Activated CD4-positive, alpha-beta T cell treated with anti-CD3 and anti-CD28 coated beads, Interleukin-2, amount 10 ng/mL, durations not matched to agents 7 days and 5 days (primary cell): ENCODE data around the gene EIF4G3. TPM values are rescaled to one million over a fixed set of nuclear protein-coding genes. Genes with fewer than 3 reads are reported as not detected.
"Not testable (repeated sequence)": the region's sequence is repeated elsewhere in the genome, so short reads cannot be mapped to it uniquely, and the experiment has no call there.

Experiments used
- CTCF ChIA-PET: fragments of 350-600 bp; sonication (Branson Sonifier 250); formaldehyde crosslinking; loops from one replicate; lab custom pipeline; 2021; ENCODE audit warnings: antibody characterized with exemption; lab: Charles Lee
- POLR2A ChIA-PET: fragments of 350-600 bp; sonication (Branson Sonifier 250); formaldehyde crosslinking; loops from one replicate; lab custom pipeline; 2021; ENCODE audit warnings: antibody characterized with exemption; lab: Charles Lee
- DNase-seq: peaks from one replicate; pipeline ENCODE4 v3.0.0-alpha.2; 2020
- H3K27ac Mint-ChIP-seq: one replicate; pipeline ENCODE4 v1.8.0; 2021; ENCODE audit warnings: mild to moderate bottlenecking, moderate library complexity, mixed read lengths
- H3K27me3 Mint-ChIP-seq: one replicate; pipeline ENCODE4 v1.8.0; 2021; ENCODE audit warnings: mixed read lengths
- H3K36me3 Mint-ChIP-seq: one replicate; pipeline ENCODE4 v1.8.0; 2021; ENCODE audit warnings: low read depth, mixed read lengths
- H3K4me1 Mint-ChIP-seq: one replicate; pipeline ENCODE4 v1.8.0; 2021; ENCODE audit warnings: mixed read lengths
- H3K4me3 Mint-ChIP-seq: one replicate; pipeline ENCODE4 v1.8.0; 2021; ENCODE audit warnings: mild to moderate bottlenecking, moderate library complexity, mixed read lengths
- H3K9me3 Mint-ChIP-seq: one replicate; pipeline ENCODE4 v1.8.0; 2021; ENCODE audit warnings: mixed read lengths
- total RNA-seq, 2 experiments: library from RNA; stranded (reverse); gene quantifications; one replicate each; pipeline ENCODE4 v1.2.3, GENCODE V29; 2021

The EIF4G3 gene
- total RNA-seq, 2 experiments from 2014 or later: 23.8 to 31.5 TPM

GRCh38 chr1:21136344-21136743, 40.4 kb downstream of the EIF4G3 start:
- H3K4me3 Mint-ChIP-seq, H3K4me1 Mint-ChIP-seq, H3K36me3 Mint-ChIP-seq, H3K27ac Mint-ChIP-seq, H3K27me3 Mint-ChIP-seq, DNase-seq, H3K9me3 Mint-ChIP-seq, POLR2A ChIA-PET: not testable (repeated sequence)
- CTCF ChIA-PET: interaction anchor here (0.6 kb wide), 4 partner anchors 56 to 754 kb away, joined by 3 to 4 read pairs (median 4); no protein-coding TSS in a partner anchor

GRCh38 chr1:21131200-21131599, 45.5 kb downstream of the EIF4G3 start:
- Mint-ChIP-seq H3K4me1 (no peaks in the 10 kb centered on the region), H3K4me3 (no peak overlapping the region), H3K36me3 (peaks cover 6% of the 10 kb centered on the region), H3K27ac (no peak overlapping the region), H3K27me3 (no peaks in the 10 kb centered on the region), H3K9me3 (no peaks in the 10 kb centered on the region)
- ChIA-PET CTCF (no interaction called here), POLR2A (no interaction called here)
- DNase-seq: no peak

- ChIA-PET CTCF (no interaction called here), POLR2A (no interaction called here)
- no peaks in the 10 kb centered on the region for H3K27me3 Mint-ChIP-seq
- no peak overlapping the region for H3K27ac Mint-ChIP-seq
- H3K4me1 Mint-ChIP-seq: no peaks in the 10 kb centered on the region
- H3K36me3 Mint-ChIP-seq: peaks cover 6% of the 10 kb centered on the region
- DNase-seq: no peak
- H3K9me3 Mint-ChIP-seq: no peaks in the 10 kb centered on the region
- no peak overlapping the region for H3K4me3 Mint-ChIP-seq
These were observed 47.3 kb downstream of the EIF4G3 start for GRCh38 chr1:21129407-21129806.

- no peak for DNase-seq
- ChIA-PET CTCF (interaction anchor here (0.6 to 0.7 kb wide), 2 partner anchors 295 to 451 kb away, joined by 3 to 4 read pairs; no protein-coding TSS in a partner anchor), POLR2A (no interaction called here)
- no peaks in the 10 kb centered on the region for H3K27me3 Mint-ChIP-seq
- H3K9me3 Mint-ChIP-seq: no peaks in the 10 kb centered on the region
- H3K4me1 Mint-ChIP-seq: peaks cover 2% of the 10 kb centered on the region
- no peak overlapping the region for H3K4me3 Mint-ChIP-seq
- no peak overlapping the region for H3K27ac Mint-ChIP-seq
- peaks cover 5% of the 10 kb centered on the region for H3K36me3 Mint-ChIP-seq
These were observed 50.4 kb downstream of the EIF4G3 start for GRCh38 chr1:21126324-21126723.

- Mint-ChIP-seq H3K27ac (no peak overlapping the region), H3K4me3 (no peak overlapping the region), H3K27me3 (no peaks in the 10 kb centered on the region), H3K36me3 (peaks cover 4% of the 10 kb centered on the region), H3K9me3 (no peaks in the 10 kb centered on the region), H3K4me1 (peaks cover 2% of the 10 kb centered on the region)
- DNase-seq: no peak
- POLR2A ChIA-PET: no interaction called here
- CTCF ChIA-PET: no interaction called here
These were observed 51.9 kb downstream of the EIF4G3 start for GRCh38 chr1:21124846-21125245.

- CTCF ChIA-PET: interaction anchor here (0.6 kb wide), 1 partner anchor 327 kb away, joined by 3 read pairs; no protein-coding TSS in a partner anchor
These were observed 53.3 kb downstream of the EIF4G3 start for GRCh38 chr1:21123287-21123948.

GRCh38 chr1:21121764-21122471, 54.8 kb downstream of the EIF4G3 start:
- CTCF ChIA-PET: no interaction called here
- POLR2A ChIA-PET: no interaction called here
- peaks cover 6% of the 10 kb centered on the region for H3K36me3 Mint-ChIP-seq

More at GRCh38 chr1:21123287-21123948, 53.3 kb downstream of the EIF4G3 start:
- Mint-ChIP-seq H3K27me3 (no peaks in the 10 kb centered on the region), H3K27ac (no peak overlapping the region), H3K36me3 (peaks cover 6% of the 10 kb centered on the region), H3K4me3 (no peak overlapping the region), H3K4me1 (peaks cover 2% of the 10 kb centered on the region), H3K9me3 (no peaks in the 10 kb centered on the region)
- POLR2A ChIA-PET: no interaction called here
- no peak for DNase-seq

GRCh38 chr1:21118167-21118566, 58.5 kb downstream of the EIF4G3 start:
- no peak overlapping the region for H3K4me3 Mint-ChIP-seq
- H3K9me3 Mint-ChIP-seq: no peaks in the 10 kb centered on the region
- peaks cover 6% of the 10 kb centered on the region for H3K36me3 Mint-ChIP-seq
- ChIA-PET POLR2A (interaction anchor here (0.6 kb wide), 1 partner anchor 92 kb away, joined by 3 read pairs; no protein-coding TSS in a partner anchor), CTCF (interaction anchor here (0.6 to 1.7 kb wide), 2 partner anchors 9 to 421 kb away, joined by 3 read pairs; no protein-coding TSS in a partner anchor)
- no peak for DNase-seq
- no peaks in the 10 kb centered on the region for H3K27me3 Mint-ChIP-seq
- H3K4me1 Mint-ChIP-seq: no peaks in the 10 kb centered on the region
- no peak overlapping the region for H3K27ac Mint-ChIP-seq

More at GRCh38 chr1:21121764-21122471, 54.8 kb downstream of the EIF4G3 start:
- Mint-ChIP-seq H3K27me3 (no peaks in the 10 kb centered on the region), H3K4me3 (no peak overlapping the region), H3K9me3 (no peaks in the 10 kb centered on the region), H3K4me1 (peaks cover 2% of the 10 kb centered on the region), H3K27ac (no peak overlapping the region)
- no peak for DNase-seq

GRCh38 chr1:21117597-21118001, 59.1 kb downstream of the EIF4G3 start:
- peaks cover 6% of the 10 kb centered on the region for H3K36me3 Mint-ChIP-seq
- H3K27me3 Mint-ChIP-seq: no peaks in the 10 kb centered on the region
- no peak overlapping the region for H3K4me3 Mint-ChIP-seq
- H3K4me1 Mint-ChIP-seq: no peaks in the 10 kb centered on the region
- no peak for DNase-seq
- CTCF ChIA-PET: interaction anchor here (0.6 to 1.7 kb wide), 2 partner anchors 8 to 421 kb away, joined by 3 read pairs; no protein-coding TSS in a partner anchor
- H3K27ac Mint-ChIP-seq: no peak overlapping the region
- no peaks in the 10 kb centered on the region for H3K9me3 Mint-ChIP-seq
- POLR2A ChIA-PET: no interaction called here

GRCh38 chr1:21117159-21117558, 59.5 kb downstream of the EIF4G3 start:
- DNase-seq: no peak
- no peaks in the 10 kb centered on the region for H3K4me1 Mint-ChIP-seq
- H3K9me3 Mint-ChIP-seq: no peaks in the 10 kb centered on the region
- CTCF ChIA-PET: no interaction called here
- POLR2A ChIA-PET: no interaction called here
- no peak overlapping the region for H3K27ac Mint-ChIP-seq
- peaks cover 6% of the 10 kb centered on the region for H3K36me3 Mint-ChIP-seq
- no peak overlapping the region for H3K4me3 Mint-ChIP-seq
- H3K27me3 Mint-ChIP-seq: no peaks in the 10 kb centered on the region

- Mint-ChIP-seq H3K4me3 (no peak overlapping the region), H3K4me1 (no peaks in the 10 kb centered on the region), H3K36me3 (peaks cover 2% of the 10 kb centered on the region), H3K9me3 (no peaks in the 10 kb centered on the region), H3K27me3 (no peaks in the 10 kb centered on the region), H3K27ac (no peak overlapping the region)
- CTCF ChIA-PET: interaction anchor here (0.8 kb wide), 1 partner anchor 23 kb away, joined by 3 read pairs; no protein-coding TSS in a partner anchor
- no peak for DNase-seq
- POLR2A ChIA-PET: no interaction called here
These were observed 61.5 kb downstream of the EIF4G3 start for GRCh38 chr1:21115098-21115760.

GRCh38 chr1:21114431-21114830, 62.3 kb downstream of the EIF4G3 start:
- Mint-ChIP-seq H3K27ac (no peak overlapping the region), H3K4me3 (no peak overlapping the region), H3K27me3 (no peaks in the 10 kb centered on the region), H3K9me3 (no peaks in the 10 kb centered on the region), H3K36me3 (peaks cover 2% of the 10 kb centered on the region), H3K4me1 (no peaks in the 10 kb centered on the region)
- ChIA-PET CTCF (no interaction called here), POLR2A (no interaction called here)
- DNase-seq: no peak
